ENCODE results near the gene CCR6. TPM values are rescaled to one million over a fixed set of nuclear protein-coding genes. Genes with fewer than 3 reads are reported as not detected.

The CCR6 gene
- total and polyA plus RNA-seq, 2 donors (not counting 3 experiments of a cell fraction or from before 2014, with no cell fraction given): not detected

DNA sequence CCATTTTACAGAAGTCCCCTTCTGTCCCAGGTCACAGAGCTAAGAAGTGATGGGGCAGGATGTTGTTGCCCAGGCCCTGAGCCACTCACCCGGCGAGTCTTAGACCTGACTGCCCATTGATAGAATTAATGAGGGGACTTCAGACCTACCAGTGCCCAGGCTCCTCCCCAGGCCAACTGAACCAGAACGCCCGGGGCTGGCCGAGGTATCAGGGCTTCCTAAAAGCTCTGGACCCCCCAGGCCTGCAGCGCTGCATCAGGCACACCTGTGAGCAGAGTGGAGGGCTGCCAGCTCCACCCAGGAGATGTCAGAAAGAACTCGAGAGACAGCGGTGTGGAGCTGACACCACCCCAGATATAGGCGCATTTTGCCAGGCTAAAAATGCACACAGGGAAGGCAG, 31.4 kb downstream of the CCR6 start:
- peaks cover 4% of the 10 kb centered on the region for H3K4me1 ChIP-seq (ENCODE audit: control insufficient read depth, extremely low read depth, insufficient read depth, low read length)
- H3K4me2 ChIP-seq (ENCODE audit: insufficient read depth, low read length): no peak overlapping the region
- ChIA-PET POLR2A (no interaction called here), CTCF (no interaction called here)
- intact Hi-C loops (cut with micrococcal nuclease): no loop called here
- DNase-seq (ENCODE audit: low read depth, low spot score) (no peak), FAIRE-seq (no peak)
- no peak overlapping the region for H3K4me3 ChIP-seq (replicated peaks in 1 of 3; ENCODE audit: insufficient read depth in 1 of 3, low read depth in 1 of 3, low read length in 3 of 3)
- TF ChIP-seq GATA2 (IDR thresholded peaks at IDR 0.05; ENCODE audit: insufficient read depth, insufficient read length, low read depth, low read length) (no peak), MYC (IDR thresholded peaks at IDR 0.05; ENCODE audit: low read depth, low read length) (no peak), POLR2A (IDR thresholded peaks at IDR 0.05; ENCODE audit: low read depth, low read length) (no peak), MAX (IDR thresholded peaks at IDR 0.05; ENCODE audit: insufficient read depth, insufficient read length) (no peak), JUN (IDR thresholded peaks at IDR 0.05; ENCODE audit: borderline replicate concordance, insufficient read depth, insufficient read length, low read depth) (no peak), POLR2AphosphoS5 (IDR thresholded peaks at IDR 0.05; ENCODE audit: insufficient read depth, low read depth, low read length) (no peak), FOS (IDR thresholded peaks at IDR 0.05; ENCODE audit: borderline replicate concordance, insufficient read depth, low read length) (no peak), EZH2 (IDR thresholded peaks at IDR 0.05; ENCODE audit: borderline replicate concordance, low read depth, low read length, severe bottlenecking) (no peak)
- TF ChIP-seq, protein P1, sequence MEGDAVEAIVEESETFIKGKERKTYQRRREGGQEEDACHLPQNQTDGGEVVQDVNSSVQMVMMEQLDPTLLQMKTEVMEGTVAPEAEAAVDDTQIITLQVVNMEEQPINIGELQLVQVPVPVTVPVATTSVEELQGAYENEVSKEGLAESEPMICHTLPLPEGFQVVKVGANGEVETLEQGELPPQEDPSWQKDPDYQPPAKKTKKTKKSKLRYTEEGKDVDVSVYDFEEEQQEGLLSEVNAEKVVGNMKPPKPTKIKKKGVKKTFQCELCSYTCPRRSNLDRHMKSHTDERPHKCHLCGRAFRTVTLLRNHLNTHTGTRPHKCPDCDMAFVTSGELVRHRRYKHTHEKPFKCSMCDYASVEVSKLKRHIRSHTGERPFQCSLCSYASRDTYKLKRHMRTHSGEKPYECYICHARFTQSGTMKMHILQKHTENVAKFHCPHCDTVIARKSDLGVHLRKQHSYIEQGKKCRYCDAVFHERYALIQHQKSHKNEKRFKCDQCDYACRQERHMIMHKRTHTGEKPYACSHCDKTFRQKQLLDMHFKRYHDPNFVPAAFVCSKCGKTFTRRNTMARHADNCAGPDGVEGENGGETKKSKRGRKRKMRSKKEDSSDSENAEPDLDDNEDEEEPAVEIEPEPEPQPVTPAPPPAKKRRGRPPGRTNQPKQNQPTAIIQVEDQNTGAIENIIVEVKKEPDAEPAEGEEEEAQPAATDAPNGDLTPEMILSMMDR (IDR thresholded peaks at IDR 0.05; ENCODE audit: extremely low read depth in 1 of 2, insufficient read depth in 1 of 2, low read depth in 1 of 2, low read length in 2 of 2): no peak
- H3K27ac ChIP-seq (ENCODE audit: insufficient read depth, low read depth, low read length): no peak overlapping the region
- H4K20me1 ChIP-seq (replicated peaks; ENCODE audit: control insufficient read depth, extremely low read depth, insufficient read depth, low read length): no peaks in the 10 kb centered on the region
- no peak overlapping the region for H2AFZ ChIP-seq (ENCODE audit: low read depth, low read length)
- dilution Hi-C loops (cut with MboI; ENCODE audit: extremely low pct_ligation_motif_present, low sequenced_read_pairs): no loop called here
- H3K9ac ChIP-seq (replicated peaks; ENCODE audit: extremely low read depth, insufficient read depth, low read length): no peak overlapping the region
- no TSS peak for BruUV-seq (replicated peaks)
- peaks cover 0 to 1% of the 10 kb centered on the region in 2 experiments for H3K27me3 ChIP-seq (ENCODE audit: control insufficient read depth in 2 of 2, insufficient read depth in 2 of 2, low read length in 2 of 2)
- H3K36me3 ChIP-seq (ENCODE audit: control insufficient read depth in 2 of 2, extremely low read depth in 1 of 2, insufficient read depth in 2 of 2, low read length in 2 of 2): no peaks in the 10 kb centered on the region
- no peaks in the 10 kb centered on the region for H3K79me2 ChIP-seq (ENCODE audit: control insufficient read depth, insufficient read depth, low read length)
- no peaks in the 10 kb centered on the region for H3K9me3 ChIP-seq (replicated peaks; ENCODE audit: control insufficient read depth, insufficient read depth, low read length)
- H3K9me1 ChIP-seq (replicated peaks; ENCODE audit: control insufficient read depth, extremely low read depth, insufficient read depth, low read length): no peaks in the 10 kb centered on the region

Measured in endothelial cell of umbilical vein (primary cell).